Sigmoid colon (tissue), 7 donors: ENCODE data around the gene BSPH1. TPM values are rescaled to one million over a fixed set of nuclear protein-coding genes. Genes with fewer than 3 reads are reported as not detected.
"Not testable (repeated sequence)": the region's sequence is repeated elsewhere in the genome, so short reads cannot be mapped to it uniquely, and the experiment has no call there.

Source experiments
- DNase-seq: peaks from one replicate; pipeline ENCODE4 v3.0.0-alpha.2; 2019
- H3K27ac ChIP-seq, 4 donors: fragments of 200-600 bp; sonication (generic); one replicate each; pipeline ENCODE4 v1.5.1; 2016 to 2019; ENCODE audit warnings: mild to moderate bottlenecking in 1 of 4
- H3K27me3 ChIP-seq, 3 donors: fragments of 200-600 bp; sonication (generic); one replicate each; pipeline ENCODE4 v1.5.1; 2019; ENCODE audit warnings: mild to moderate bottlenecking in 1 of 3
- H3K36me3 ChIP-seq, 4 donors: fragments of 200-600 bp; sonication (generic); one replicate each; pipeline ENCODE4 v1.5.1; 2016 to 2019
- H3K4me1 ChIP-seq, 4 donors: fragments of 200-600 bp; sonication (generic); one replicate each; pipeline ENCODE4 v1.5.1; 2017 to 2019
- H3K4me3 ChIP-seq, 4 donors: fragments of 200-600 bp; sonication (generic); one replicate each; pipeline ENCODE4 v1.5.1; 2017 to 2019; ENCODE audit warnings: mild to moderate bottlenecking in 2 of 4, moderate library complexity in 1 of 4
- H3K9me3 ChIP-seq, 4 donors: fragments of 200-600 bp in 3 of 4; sonication (generic) in 3 of 4; one replicate each; pipeline versions ENCODE4 v1.5.1 to v1.6.1; 2013 to 2019
- POLR2AphosphoS5 ChIP-seq, 4 donors: sonication (generic); formaldehyde crosslinking; IDR thresholded peaks; one replicate each; pipeline ENCODE4 v1.6.1; 2017; ENCODE audit warnings: antibody characterized with exemption in 4 of 4
- WGBS, 2 donors: extraction: QIAGEN DNeasy Blood & Tissue Kit; methylation state at CpG; one replicate each; pipeline ENCODE4 v1.1.7; 2013; 5-methylcytosine and 5-hydroxymethylcytosine counted together
- intact Hi-C: fragments of 100-400 bp; cut with DNase I; formaldehyde crosslinking; loops from one replicate; pipeline ENCODE4 v1.15.1; 2023
- polyA plus RNA-seq, 3 donors: library from polyadenylated mRNA; stranded (reverse); fragments of 200-250 nt; gene quantifications; one replicate each; pipeline ENCODE4 v1.2.3, GENCODE V29; 2013
- total RNA-seq, 4 donors: library from RNA; depleted of rRNA; stranded (reverse); fragments of >200 nt; gene quantifications; one replicate each; pipeline ENCODE4 v1.1.0, GENCODE V29; 2016
- TF ChIP-seq, protein P1 (sequence below), 4 experiments: fragments of 450-650 bp in 3 of 4; fragments of 200-600 bp in 1 of 4; IDR thresholded peaks; one replicate each; pipeline ENCODE4 v1.5.1; 2016 to 2019; ENCODE audit warnings: antibody characterized with exemption in 4 of 4, mild to moderate bottlenecking in 3 of 4, moderate library complexity in 2 of 4
- donor health status: healthy with polysubstance abuse.
- donor health status: Bipolar disorder and iron deficiency.
- donor health status: healthy.

BSPH1 gene
- total and polyA plus RNA-seq, 7 donors = not detected

DNA sequence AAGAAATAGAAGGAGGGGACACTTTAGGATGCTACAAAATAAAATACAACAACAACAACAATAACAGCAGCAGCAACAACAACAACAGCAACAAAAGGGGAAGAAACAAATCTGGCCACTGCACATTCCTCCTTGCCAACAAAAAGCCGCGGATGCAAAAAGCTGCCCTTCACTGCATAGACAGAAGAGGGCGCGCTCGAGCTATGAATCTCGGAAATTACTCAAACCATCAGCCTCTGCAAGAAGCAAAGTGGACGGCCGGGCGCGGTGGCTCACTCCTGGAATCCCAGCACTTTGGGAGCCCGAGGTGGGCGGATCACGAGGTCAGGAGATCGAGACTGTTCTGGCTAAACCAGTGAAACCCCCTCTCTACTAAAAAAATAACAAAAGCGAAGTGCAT lies 71.9 kb downstream of the BSPH1 start:
- H3K36me3 ChIP-seq, H3K4me3 ChIP-seq, H3K27ac ChIP-seq, intact Hi-C loops, DNase-seq, H3K4me1 ChIP-seq, H3K9me3 ChIP-seq, H3K27me3 ChIP-seq: not testable (repeated sequence)
- 1 to 3% methylated on average over 10 of the region's 15 CpGs for WGBS, 2 donors
- peak in 1 of 4 donors; percentile 44 for TF ChIP-seq POLR2AphosphoS5 (IDR thresholded peaks at IDR 0.05)
- TF ChIP-seq, protein P1, sequence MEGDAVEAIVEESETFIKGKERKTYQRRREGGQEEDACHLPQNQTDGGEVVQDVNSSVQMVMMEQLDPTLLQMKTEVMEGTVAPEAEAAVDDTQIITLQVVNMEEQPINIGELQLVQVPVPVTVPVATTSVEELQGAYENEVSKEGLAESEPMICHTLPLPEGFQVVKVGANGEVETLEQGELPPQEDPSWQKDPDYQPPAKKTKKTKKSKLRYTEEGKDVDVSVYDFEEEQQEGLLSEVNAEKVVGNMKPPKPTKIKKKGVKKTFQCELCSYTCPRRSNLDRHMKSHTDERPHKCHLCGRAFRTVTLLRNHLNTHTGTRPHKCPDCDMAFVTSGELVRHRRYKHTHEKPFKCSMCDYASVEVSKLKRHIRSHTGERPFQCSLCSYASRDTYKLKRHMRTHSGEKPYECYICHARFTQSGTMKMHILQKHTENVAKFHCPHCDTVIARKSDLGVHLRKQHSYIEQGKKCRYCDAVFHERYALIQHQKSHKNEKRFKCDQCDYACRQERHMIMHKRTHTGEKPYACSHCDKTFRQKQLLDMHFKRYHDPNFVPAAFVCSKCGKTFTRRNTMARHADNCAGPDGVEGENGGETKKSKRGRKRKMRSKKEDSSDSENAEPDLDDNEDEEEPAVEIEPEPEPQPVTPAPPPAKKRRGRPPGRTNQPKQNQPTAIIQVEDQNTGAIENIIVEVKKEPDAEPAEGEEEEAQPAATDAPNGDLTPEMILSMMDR (IDR thresholded peaks at IDR 0.05) = peak in 3 of 4 experiments; percentile 27 to 63 (median 31)

Other genes starting within 250 kb of the BSPH1 start
- 100 to 1,000 TPM; 432 to 576 (median 557) TPM for gene NOP53, start 246.6 kb downstream of the BSPH1 start, total RNA-seq
- 100 to 1,000 TPM; 304 to 682 (median 589) TPM for gene NOP53, start 246.6 kb downstream of the BSPH1 start, polyA plus RNA-seq
- gene SELENOW, start 213.5 kb downstream of the BSPH1 start, total RNA-seq = 1,000 to 10,000 TPM; 1,579 to 3,138 (median 2,179) TPM
- gene SELENOW, start 213.5 kb downstream of the BSPH1 start, polyA plus RNA-seq = 100 to 1,000 TPM; 329 to 999 (median 792) TPM
- not detected for gene TPRX1, start 187.6 kb downstream of the BSPH1 start, total RNA-seq
- gene TPRX1, start 187.6 kb downstream of the BSPH1 start, polyA plus RNA-seq = not detected
- not detected for gene CRX, start 170.2 kb downstream of the BSPH1 start, total RNA-seq
- gene CRX, start 170.2 kb downstream of the BSPH1 start, polyA plus RNA-seq = 1 to 10 TPM in 1 of 3 donors, under 1 TPM in 1, not detected in 1; 0.60 to 1.2 TPM
- not detected for gene TPRX2, start 132.9 kb downstream of the BSPH1 start, total RNA-seq
- gene TPRX2, start 132.9 kb downstream of the BSPH1 start, polyA plus RNA-seq = not detected
- not detected for gene SULT2A1, start 105.9 kb downstream of the BSPH1 start, total RNA-seq
- under 1 TPM in 2 of 3 donors, not detected in 1; 0.07 to 0.23 TPM for gene SULT2A1, start 105.9 kb downstream of the BSPH1 start, polyA plus RNA-seq
- gene ELSPBP1, start 2.5 kb upstream of the BSPH1 start, total RNA-seq = not detected
- not detected for gene ELSPBP1, start 2.5 kb upstream of the BSPH1 start, polyA plus RNA-seq
- gene CABP5, start 51.9 kb upstream of the BSPH1 start, total RNA-seq = not detected
- gene CABP5, start 51.9 kb upstream of the BSPH1 start, polyA plus RNA-seq = 10 to 100 TPM in 1 of 3 donors, not detected in 2; 22.8 TPM
- gene PLA2G4C, start 118.6 kb upstream of the BSPH1 start, total RNA-seq = 10 to 100 TPM; 11.8 to 18.5 (median 13.1) TPM
- gene PLA2G4C, start 118.6 kb upstream of the BSPH1 start, polyA plus RNA-seq = 1 to 10 TPM in 2 of 3 donors, under 1 TPM in 1; 0.60 to 6.4 (median 6.0) TPM
- 10 to 100 TPM in 1 of 4 donors, 1 to 10 TPM in 3; 4.3 to 16.9 (median 6.5) TPM for gene LIG1, start 178.2 kb upstream of the BSPH1 start, total RNA-seq
- 10 to 100 TPM; 11.4 to 41.6 (median 15.5) TPM for gene LIG1, start 178.2 kb upstream of the BSPH1 start, polyA plus RNA-seq
- gene ZSWIM9, start 178.5 kb upstream of the BSPH1 start, total RNA-seq = 1 to 10 TPM; 2.4 to 10.0 (median 4.0) TPM
- gene ZSWIM9, start 178.5 kb upstream of the BSPH1 start, polyA plus RNA-seq = 1 to 10 TPM; 4.2 to 6.1 (median 6.0) TPM